SU-DHL-6 (cell line): ENCODE results near the gene POC1A.

Experiments used
- H2AFZ ChIP-seq: fragments of 200-600 bp; sonication (generic); 2 replicates; pipeline ENCODE4 v1.6.1; 2014; ENCODE audit warnings: low read depth, mild to moderate bottlenecking, moderate library complexity, mixed read lengths, antibody characterized with exemption, low read length; ENCODE audit not compliant: severe bottlenecking
- H3F3A ChIP-seq: fragments of 200-600 bp; shearing (Covaris generic); 2 replicates; pipeline ENCODE4 v1.6.0; 2016; ENCODE audit warnings: antibody characterized with exemption, mild to moderate bottlenecking; ENCODE audit not compliant: insufficient read depth
- H3K27ac ChIP-seq: fragments of 200-600 bp; sonication (generic); 2 replicates; pipeline ENCODE4 v1.5.1; 2016; ENCODE audit warnings: low read depth, mild to moderate bottlenecking, low read length, moderate library complexity, mixed read lengths
- H3K27me3 ChIP-seq: fragments of 200-600 bp; sonication (generic), shearing (Covaris generic); 2 replicates; pipeline ENCODE4 v1.6.0; 2014; ENCODE audit warnings: mild to moderate bottlenecking, low read length
- H3K36me3 ChIP-seq: fragments of 200-600 bp; sonication (generic); 2 replicates; pipeline ENCODE4 v1.6.1; 2014; ENCODE audit warnings: mild to moderate bottlenecking, low read length, mixed read lengths
- H3K4me2 ChIP-seq: fragments of 300-600, 200-600 bp; shearing (Covaris generic), sonication (generic); 2 replicates; pipeline ENCODE4 v1.6.0; 2014; ENCODE audit warnings: low read length, low read depth, mild to moderate bottlenecking; ENCODE audit not compliant: poor library complexity, severe bottlenecking
- H3K4me3 ChIP-seq: fragments of 200-600 bp; sonication (generic); 2 replicates; pipeline ENCODE4 v1.5.1; 2014; ENCODE audit warnings: antibody characterized with exemption, low read length, mild to moderate bottlenecking, mixed read lengths; ENCODE audit not compliant: insufficient read depth, poor library complexity, severe bottlenecking
- H3K79me2 ChIP-seq: fragments of 200-600 bp; sonication (generic); 2 replicates; pipeline ENCODE4 v1.6.1; 2014; ENCODE audit warnings: mild to moderate bottlenecking, low read length, moderate library complexity; ENCODE audit not compliant: insufficient read depth
- H3K9ac ChIP-seq: fragments of 200-600 bp; sonication (generic); 2 replicates; pipeline ENCODE4 v1.7.0; 2014; ENCODE audit warnings: mild to moderate bottlenecking, low read length
- H3K9me2 ChIP-seq: fragments of 200-600 bp; sonication (generic); replicated peaks from 2 replicates; pipeline ENCODE4 v1.6.1; 2014; ENCODE audit warnings: low read length; ENCODE audit not compliant: insufficient read depth
- H3K9me3 ChIP-seq: fragments of 200-600 bp; sonication (generic); 2 replicates; pipeline ENCODE4 v1.6.1; 2014; ENCODE audit warnings: low read length, mixed read lengths; ENCODE audit not compliant: insufficient read depth
- H4K20me1 ChIP-seq: fragments of 200-600 bp; sonication (generic); 2 replicates; pipeline ENCODE4 v1.6.1; 2014; ENCODE audit warnings: low read depth, mild to moderate bottlenecking, antibody characterized with exemption, low read length, moderate library complexity, mixed read lengths
- EZH2phosphoT487 ChIP-seq: fragments of 200-600 bp; sonication (generic), shearing (Covaris generic); conservative IDR thresholded peaks from 2 replicates; pipeline ENCODE4 v1.6.1; 2018; ENCODE audit warnings: mild to moderate bottlenecking, antibody characterized with exemption, low read length, moderate library complexity, mixed read lengths
- TF ChIP-seq, protein P1 (sequence below): fragments of 200-600 bp; sonication (generic); IDR thresholded peaks from one replicate; pipeline ENCODE4 v1.5.1; 2017; ENCODE audit warnings: antibody characterized with exemption, mild to moderate bottlenecking, low read length, moderate library complexity; ENCODE audit not compliant: insufficient read depth, poor library complexity, severe bottlenecking

POC1A gene

DNA sequence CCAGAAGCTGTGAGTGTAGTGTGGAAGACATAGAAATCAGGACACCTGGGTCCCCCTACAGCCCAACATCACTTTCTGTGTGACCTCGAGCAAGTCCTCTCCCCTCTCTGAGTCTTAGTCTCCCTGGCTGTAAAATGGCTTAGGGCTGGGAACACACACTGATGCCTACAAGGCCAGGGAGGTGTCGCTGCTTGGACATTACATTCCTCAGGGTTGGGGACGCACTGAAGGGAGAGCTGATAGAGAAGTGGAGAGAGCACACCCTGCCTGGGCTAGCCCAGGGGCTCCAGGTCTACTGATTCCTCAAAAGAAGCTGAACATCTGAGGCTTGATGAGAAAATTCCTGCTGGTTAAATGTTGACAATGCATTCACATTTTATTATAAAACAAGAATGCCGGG lies 37.4 kb upstream of the POC1A start:
- no peaks in the 10 kb centered on the region for H4K20me1 ChIP-seq
- H3K4me2 ChIP-seq = no peak overlapping the region
- no peaks in the 10 kb centered on the region for H3K9me2 ChIP-seq
- no peaks in the 10 kb centered on the region for H3F3A ChIP-seq
- H3K9ac ChIP-seq = no peak overlapping the region
- no peaks in the 10 kb centered on the region for H3K36me3 ChIP-seq
- no peak for TF ChIP-seq EZH2phosphoT487
- TF ChIP-seq, protein P1, sequence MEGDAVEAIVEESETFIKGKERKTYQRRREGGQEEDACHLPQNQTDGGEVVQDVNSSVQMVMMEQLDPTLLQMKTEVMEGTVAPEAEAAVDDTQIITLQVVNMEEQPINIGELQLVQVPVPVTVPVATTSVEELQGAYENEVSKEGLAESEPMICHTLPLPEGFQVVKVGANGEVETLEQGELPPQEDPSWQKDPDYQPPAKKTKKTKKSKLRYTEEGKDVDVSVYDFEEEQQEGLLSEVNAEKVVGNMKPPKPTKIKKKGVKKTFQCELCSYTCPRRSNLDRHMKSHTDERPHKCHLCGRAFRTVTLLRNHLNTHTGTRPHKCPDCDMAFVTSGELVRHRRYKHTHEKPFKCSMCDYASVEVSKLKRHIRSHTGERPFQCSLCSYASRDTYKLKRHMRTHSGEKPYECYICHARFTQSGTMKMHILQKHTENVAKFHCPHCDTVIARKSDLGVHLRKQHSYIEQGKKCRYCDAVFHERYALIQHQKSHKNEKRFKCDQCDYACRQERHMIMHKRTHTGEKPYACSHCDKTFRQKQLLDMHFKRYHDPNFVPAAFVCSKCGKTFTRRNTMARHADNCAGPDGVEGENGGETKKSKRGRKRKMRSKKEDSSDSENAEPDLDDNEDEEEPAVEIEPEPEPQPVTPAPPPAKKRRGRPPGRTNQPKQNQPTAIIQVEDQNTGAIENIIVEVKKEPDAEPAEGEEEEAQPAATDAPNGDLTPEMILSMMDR = no peak
- H3K27me3 ChIP-seq = no peaks in the 10 kb centered on the region
- H2AFZ ChIP-seq = no peak overlapping the region
- H3K79me2 ChIP-seq = no peaks in the 10 kb centered on the region
- no peaks in the 10 kb centered on the region for H3K9me3 ChIP-seq
- H3K4me3 ChIP-seq = no peak overlapping the region
- no peak overlapping the region for H3K27ac ChIP-seq

DNA sequence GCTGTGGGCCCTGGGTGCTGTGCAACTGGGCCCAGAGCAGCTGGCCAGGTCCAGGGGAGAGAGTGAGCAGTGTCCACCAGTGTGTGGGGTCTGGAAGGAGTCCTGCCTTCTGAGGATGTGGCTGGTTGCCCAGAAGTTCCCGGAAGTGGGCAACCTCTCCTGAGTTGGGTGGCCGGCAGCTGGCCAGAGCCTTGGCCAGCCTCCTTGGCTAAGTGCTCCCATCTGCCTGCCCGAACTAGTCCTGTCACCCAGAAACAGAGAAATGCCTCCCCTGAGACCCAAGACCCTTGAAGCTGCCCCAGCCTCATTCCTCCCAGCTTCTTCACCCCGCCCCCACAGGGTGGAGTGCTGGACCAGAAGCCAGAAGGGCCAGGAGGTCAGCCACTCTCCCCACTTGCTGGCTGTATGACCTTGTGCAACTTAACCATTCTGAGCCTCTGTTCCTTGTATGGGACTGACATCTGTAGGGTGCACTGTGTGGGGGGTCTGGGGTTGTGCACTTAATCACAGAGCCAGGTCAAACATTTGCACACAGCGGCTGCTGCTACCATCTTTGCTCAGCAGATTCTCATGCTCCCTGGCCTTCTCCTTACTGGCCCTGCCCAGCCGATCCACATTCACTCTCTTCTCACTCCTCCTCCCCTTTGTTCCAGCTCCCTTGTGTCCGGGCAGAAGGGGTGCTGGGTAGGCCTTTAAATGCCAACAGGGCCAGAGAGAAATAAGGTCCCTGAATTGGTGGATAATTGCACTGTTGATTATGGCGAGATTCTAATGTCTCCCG lies 36.3 kb upstream of the POC1A start:
- no peaks in the 10 kb centered on the region for H3K27me3 ChIP-seq
- H3K79me2 ChIP-seq = no peaks in the 10 kb centered on the region
- no peaks in the 10 kb centered on the region for H3F3A ChIP-seq
- no peaks in the 10 kb centered on the region for H3K36me3 ChIP-seq
- H4K20me1 ChIP-seq = no peaks in the 10 kb centered on the region
- no peak overlapping the region for H2AFZ ChIP-seq
- H3K4me2 ChIP-seq = no peak overlapping the region
- H3K9me3 ChIP-seq = no peaks in the 10 kb centered on the region
- no peak overlapping the region for H3K4me3 ChIP-seq
- TF ChIP-seq, protein P1 = no peak
- TF ChIP-seq EZH2phosphoT487 = no peak
- no peak overlapping the region for H3K9ac ChIP-seq
- no peak overlapping the region for H3K27ac ChIP-seq
- H3K9me2 ChIP-seq = no peaks in the 10 kb centered on the region

DNA sequence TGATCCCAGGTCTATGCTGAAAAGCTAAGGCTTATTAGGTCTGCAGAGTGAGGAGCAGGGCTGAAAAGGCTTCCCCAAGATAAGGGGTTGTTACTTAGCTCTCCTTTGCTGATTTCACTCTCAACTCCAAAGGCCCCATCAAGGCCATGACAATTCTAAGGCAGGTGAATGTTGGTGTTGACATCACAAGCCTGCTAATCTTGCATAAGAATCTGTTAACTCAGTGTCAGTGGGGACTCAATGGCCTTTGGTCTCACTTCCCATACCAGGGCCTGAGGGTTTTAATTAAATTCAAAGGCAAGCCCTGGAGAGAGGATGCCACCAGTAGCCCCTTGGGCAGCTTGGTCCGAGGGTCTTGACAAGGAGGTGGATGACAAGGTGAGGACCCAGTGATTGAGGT lies 34.3 kb upstream of the POC1A start:
- Histone ChIP-seq H3K4me3 (no peak overlapping the region), H3K9me2 (no peaks in the 10 kb centered on the region), H2AFZ (no peak overlapping the region), H3K36me3 (no peaks in the 10 kb centered on the region), H3K27me3 (no peaks in the 10 kb centered on the region; the same call in 1 of the 2 replicates), H3K9ac (no peak overlapping the region), H3K4me2 (no peak overlapping the region), H3K27ac (no peak overlapping the region), H3K9me3 (no peaks in the 10 kb centered on the region), H3F3A (no peaks in the 10 kb centered on the region), H3K79me2 (no peaks in the 10 kb centered on the region), H4K20me1 (no peaks in the 10 kb centered on the region)
- TF ChIP-seq, protein P1 = no peak
- TF ChIP-seq EZH2phosphoT487 = no peak
